ENCODE results near the gene OVCA2. TPM values are rescaled to one million over a fixed set of nuclear protein-coding genes. Genes with fewer than 3 reads are reported as not detected.

OVCA2 gene
- total and polyA plus RNA-seq, 2 donors (not counting 3 experiments of a cell fraction or from before 2014, with no cell fraction given): 41.3 to 84.2 TPM

- no peak overlapping the region for H3K9ac ChIP-seq (replicated peaks; ENCODE audit: extremely low read depth, insufficient read depth, low read length)
- no peaks in the 10 kb centered on the region for H3K9me1 ChIP-seq (replicated peaks; ENCODE audit: control insufficient read depth, extremely low read depth, insufficient read depth, low read length)
- H3K36me3 ChIP-seq (ENCODE audit: control insufficient read depth in 2 of 2, extremely low read depth in 1 of 2, insufficient read depth in 2 of 2, low read length in 2 of 2): no peaks in the 10 kb centered on the region
- H3K4me2 ChIP-seq (ENCODE audit: insufficient read depth, low read length): no peak overlapping the region
- H3K4me1 ChIP-seq (ENCODE audit: control insufficient read depth, extremely low read depth, insufficient read depth, low read length): no peaks in the 10 kb centered on the region
- no peak overlapping the region for H3K4me3 ChIP-seq (replicated peaks in 1 of 3; ENCODE audit: insufficient read depth in 1 of 3, low read depth in 1 of 3, low read length in 3 of 3)
- no peak overlapping the region for H3K27ac ChIP-seq (ENCODE audit: insufficient read depth, low read depth, low read length)
- H3K27me3 ChIP-seq (ENCODE audit: control insufficient read depth in 2 of 2, insufficient read depth in 2 of 2, low read length in 2 of 2): peaks cover 0 to 3% of the 10 kb centered on the region in 2 experiments
- H3K9me3 ChIP-seq (replicated peaks; ENCODE audit: control insufficient read depth, insufficient read depth, low read length): no peaks in the 10 kb centered on the region
- peak overlapping the region; percentile 49 for H2AFZ ChIP-seq (ENCODE audit: low read depth, low read length)
- TF ChIP-seq MAX (IDR thresholded peaks at IDR 0.05; ENCODE audit: insufficient read depth, insufficient read length) (no peak), JUN (IDR thresholded peaks at IDR 0.05; ENCODE audit: borderline replicate concordance, insufficient read depth, insufficient read length, low read depth) (no peak), FOS (IDR thresholded peaks at IDR 0.05; ENCODE audit: borderline replicate concordance, insufficient read depth, low read length) (no peak), POLR2AphosphoS5 (IDR thresholded peaks at IDR 0.05; ENCODE audit: insufficient read depth, low read depth, low read length) (no peak), POLR2A (IDR thresholded peaks at IDR 0.05; ENCODE audit: low read depth, low read length) (no peak), EZH2 (IDR thresholded peaks at IDR 0.05; ENCODE audit: borderline replicate concordance, low read depth, low read length, severe bottlenecking) (no peak), MYC (IDR thresholded peaks at IDR 0.05; ENCODE audit: low read depth, low read length) (no peak)
- ChIA-PET POLR2A (no interaction called here), CTCF (interaction anchor here (1.1 to 1.2 kb wide), 2 partner anchors 14 to 103 kb away, joined by 4 read pairs; partner anchors contain the start of gene RTN4RL1)
- BruUV-seq (replicated peaks): no TSS peak
- H4K20me1 ChIP-seq (replicated peaks; ENCODE audit: control insufficient read depth, extremely low read depth, insufficient read depth, low read length): no peaks in the 10 kb centered on the region
- dilution Hi-C loops (cut with MboI; ENCODE audit: extremely low pct_ligation_motif_present, low sequenced_read_pairs) (no loop called here), intact Hi-C loops (cut with micrococcal nuclease) (no loop called here)
- H3K79me2 ChIP-seq (ENCODE audit: control insufficient read depth, insufficient read depth, low read length): no peaks in the 10 kb centered on the region
- DNase-seq (ENCODE audit: low read depth, low spot score) (no peak), FAIRE-seq (no peak)
Measured at GRCh38 chr17:2011411-2012371, 30.1 kb upstream of the OVCA2 start.

Measured in endothelial cell of umbilical vein (primary cell).